ENCODE measurements around the gene SLC66A3. TPM values are rescaled to one million over a fixed set of nuclear protein-coding genes. Genes with fewer than 3 reads are reported as not detected.

Gene SLC66A3
- 33.8 to 39.9 TPM (median 36.7 TPM) in 5 replicates for total RNA-seq (2022; extraction: Qiagen RNA extraction)

GRCh38 chr2:11155381-11156035, at the start of gene SLC66A3:
SLC66A3 (plus strand) TSS chr2:11155467; CDS start chr2:11155547, 80 bp downstream.

Other genes starting within 250 kb of the SLC66A3 start
- 19.4 to 39.2 TPM (median 29.8 TPM) in 5 replicates for gene KCNF1, start 243.5 kb upstream of the SLC66A3 start, total RNA-seq (2022; extraction: Qiagen RNA extraction)
- gene ROCK2, start 189.2 kb downstream of the SLC66A3 start, total RNA-seq (2022; extraction: Qiagen RNA extraction) = 19.6 to 30.4 TPM (median 23.7 TPM) in 5 replicates

All from A549 treated with AZD2906 at 1 μM for 4 hours (cell line).